Bronchial epithelial cell (primary cell): ENCODE results near the gene ERBB4. TPM values are rescaled to one million over a fixed set of nuclear protein-coding genes. Genes with fewer than 3 reads are reported as not detected.

Source experiments
- DNase-seq: peaks from one replicate; pipeline ENCODE4 v3.0.0-alpha.2; 2010; ENCODE audit warnings: low read depth
- FAIRE-seq: peaks from 2 replicates; lab custom pipeline; 2011; peaks lifted over from hg19 to GRCh38; lab: Jason Lieb, UNC
- H3K27me3 ChIP-seq: 2 replicates; pipeline ENCODE4 v1.5.1; 2011; ENCODE audit warnings: low read length; ENCODE audit not compliant: control insufficient read depth, insufficient read depth
- H3K36me3 ChIP-seq: 2 replicates; pipeline ENCODE4 v1.5.1; 2011; ENCODE audit warnings: low read length; ENCODE audit not compliant: control insufficient read depth, insufficient read depth
- H3K4me3 ChIP-seq: 2 replicates; pipeline ENCODE4 v1.5.1; 2011; ENCODE audit warnings: mild to moderate bottlenecking, low read depth, low read length, control low read depth
- total RNA-seq: library from RNA; depleted of rRNA; stranded (reverse); fragments of >200 nt; gene quantifications from 2 replicates; pipeline ENCODE4 v1.2.1, GENCODE V29; 2014
- TF ChIP-seq, protein P1 (sequence below): IDR thresholded peaks from 2 replicates; pipeline ENCODE4 v1.5.1; 2011; ENCODE audit warnings: mild to moderate bottlenecking, moderate library complexity, low read length, control low read depth, inconsistent platforms; ENCODE audit not compliant: insufficient read depth, severe bottlenecking

ERBB4 gene
- total RNA-seq, 1 donor from 2014 or later = under 0.01 TPM

DNA sequence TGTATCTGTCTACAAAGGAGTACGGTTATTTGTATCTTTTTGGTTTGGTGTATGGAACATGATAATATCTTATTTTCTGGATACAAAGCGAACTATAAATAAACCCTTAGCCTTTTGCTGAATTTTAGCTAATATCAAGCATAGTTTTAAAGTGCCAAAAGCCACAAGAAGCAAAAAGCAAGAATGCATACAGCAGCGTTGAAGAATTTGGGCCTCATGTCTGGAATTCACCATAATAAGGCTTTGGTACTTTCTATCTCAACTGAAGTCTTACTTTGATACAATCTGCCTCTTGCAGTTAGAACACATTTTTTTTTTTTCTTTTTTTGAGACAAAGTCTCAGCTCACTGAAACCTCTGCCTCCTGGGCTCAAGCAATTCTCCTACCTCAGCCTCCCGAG is 151.5 kb downstream of the ERBB4 start:
- no peaks in the 10 kb centered on the region for H3K27me3 ChIP-seq
- H3K36me3 ChIP-seq = no peaks in the 10 kb centered on the region
- TF ChIP-seq, protein P1, sequence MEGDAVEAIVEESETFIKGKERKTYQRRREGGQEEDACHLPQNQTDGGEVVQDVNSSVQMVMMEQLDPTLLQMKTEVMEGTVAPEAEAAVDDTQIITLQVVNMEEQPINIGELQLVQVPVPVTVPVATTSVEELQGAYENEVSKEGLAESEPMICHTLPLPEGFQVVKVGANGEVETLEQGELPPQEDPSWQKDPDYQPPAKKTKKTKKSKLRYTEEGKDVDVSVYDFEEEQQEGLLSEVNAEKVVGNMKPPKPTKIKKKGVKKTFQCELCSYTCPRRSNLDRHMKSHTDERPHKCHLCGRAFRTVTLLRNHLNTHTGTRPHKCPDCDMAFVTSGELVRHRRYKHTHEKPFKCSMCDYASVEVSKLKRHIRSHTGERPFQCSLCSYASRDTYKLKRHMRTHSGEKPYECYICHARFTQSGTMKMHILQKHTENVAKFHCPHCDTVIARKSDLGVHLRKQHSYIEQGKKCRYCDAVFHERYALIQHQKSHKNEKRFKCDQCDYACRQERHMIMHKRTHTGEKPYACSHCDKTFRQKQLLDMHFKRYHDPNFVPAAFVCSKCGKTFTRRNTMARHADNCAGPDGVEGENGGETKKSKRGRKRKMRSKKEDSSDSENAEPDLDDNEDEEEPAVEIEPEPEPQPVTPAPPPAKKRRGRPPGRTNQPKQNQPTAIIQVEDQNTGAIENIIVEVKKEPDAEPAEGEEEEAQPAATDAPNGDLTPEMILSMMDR = no peak
- no peak for DNase-seq
- no peak overlapping the region for H3K4me3 ChIP-seq
- no peak for FAIRE-seq

DNA sequence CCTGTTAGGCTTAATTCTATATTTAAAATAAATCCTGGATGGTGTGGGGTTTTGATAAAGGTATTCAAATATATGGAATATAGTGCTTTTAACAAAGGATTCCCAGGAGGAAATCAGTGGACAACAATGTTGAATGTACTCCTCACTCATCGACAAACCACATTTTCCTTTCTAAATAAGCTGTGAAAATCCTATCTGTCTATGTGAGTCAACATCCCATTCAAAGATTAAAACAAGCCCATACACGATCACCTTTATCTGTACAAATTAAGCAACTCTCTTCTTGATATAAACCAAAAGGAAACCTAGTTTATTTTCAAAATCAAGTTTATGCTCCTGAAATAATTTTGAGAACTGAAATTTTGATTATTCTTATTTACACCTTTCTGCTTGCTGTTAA is 153.4 kb downstream of the ERBB4 start:
- TF ChIP-seq, protein P1 = no peak
- FAIRE-seq = no peak
- no peaks in the 10 kb centered on the region for H3K27me3 ChIP-seq
- peak; percentile 93 for DNase-seq
- H3K36me3 ChIP-seq = no peaks in the 10 kb centered on the region
- H3K4me3 ChIP-seq = no peak overlapping the region

DNA sequence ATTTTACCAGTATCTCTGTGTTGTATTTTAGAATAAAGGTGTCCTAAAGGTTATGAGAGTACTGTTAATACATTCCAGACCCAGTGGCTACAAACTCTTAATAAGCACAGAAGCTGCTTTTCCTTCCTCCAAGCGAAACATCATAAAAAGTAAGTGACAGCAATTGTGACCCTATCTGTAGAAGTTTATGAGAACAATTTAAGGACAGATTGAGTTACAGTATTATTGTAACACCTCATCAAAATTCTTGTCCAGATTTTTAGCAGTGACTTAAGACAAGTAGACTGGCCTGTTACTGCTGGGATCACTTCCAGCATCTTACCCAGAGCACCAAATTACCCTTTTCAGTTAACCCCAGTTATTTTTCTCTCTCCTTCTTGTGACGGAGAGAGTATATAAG is 154.6 kb downstream of the ERBB4 start:
- no peaks in the 10 kb centered on the region for H3K36me3 ChIP-seq
- TF ChIP-seq, protein P1 = no peak
- H3K4me3 ChIP-seq = no peak overlapping the region
- FAIRE-seq (no peak), DNase-seq (no peak)
- H3K27me3 ChIP-seq = no peaks in the 10 kb centered on the region

DNA sequence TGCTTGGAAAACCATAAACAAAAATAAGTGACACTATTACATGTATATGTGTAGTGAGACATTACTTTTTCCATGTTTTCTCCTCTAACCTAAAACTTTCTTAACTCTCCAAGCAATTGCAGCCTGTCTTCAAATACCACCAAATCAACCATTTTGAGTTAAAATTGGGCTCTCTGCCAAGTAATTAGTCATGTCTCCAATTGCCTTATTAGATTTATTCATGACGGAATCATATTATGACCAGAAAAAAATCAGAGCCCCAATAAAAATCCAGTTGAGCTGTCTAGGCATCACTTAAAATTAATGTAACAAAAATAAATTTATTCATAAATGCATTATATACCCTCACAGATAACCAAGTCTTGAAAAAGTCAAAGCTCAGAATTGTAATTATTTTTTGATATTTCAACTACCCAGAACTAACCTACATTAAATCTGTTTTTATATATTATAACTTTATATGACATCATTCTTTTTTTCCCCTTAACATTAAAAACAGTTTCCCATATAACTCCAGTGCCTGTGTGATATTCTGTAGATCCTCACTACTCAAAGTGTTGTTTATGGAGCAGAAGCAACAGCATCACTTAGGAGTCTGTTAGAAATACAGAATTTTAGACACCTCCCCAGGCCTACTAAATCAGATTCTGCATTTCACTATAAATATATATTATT is 157.0 kb downstream of the ERBB4 start:
- Histone ChIP-seq H3K4me3 (no peak overlapping the region), H3K36me3 (no peaks in the 10 kb centered on the region), H3K27me3 (no peaks in the 10 kb centered on the region)
- TF ChIP-seq, protein P1 = no peak
- DNase-seq (peak; percentile 35), FAIRE-seq (no peak)

DNA sequence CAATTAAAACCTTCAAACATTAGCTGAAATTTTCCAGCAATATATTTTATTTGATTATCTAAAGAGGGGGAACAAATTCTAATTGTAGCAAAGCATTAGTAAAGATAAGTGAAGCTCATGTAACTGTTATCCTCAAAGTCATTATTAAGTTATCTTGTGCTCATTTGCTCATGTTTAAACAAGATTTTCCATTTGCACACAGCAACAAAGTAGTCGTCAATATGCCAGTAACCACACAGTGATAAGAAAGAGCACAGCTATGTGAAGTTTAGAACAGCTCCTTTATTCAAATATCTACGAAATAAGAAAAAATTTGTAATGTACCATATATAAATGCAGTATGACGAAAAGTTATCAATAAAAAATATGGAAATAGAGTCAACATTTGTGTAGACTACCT is 159.5 kb downstream of the ERBB4 start:
- Histone ChIP-seq H3K27me3 (no peaks in the 10 kb centered on the region), H3K36me3 (no peaks in the 10 kb centered on the region), H3K4me3 (no peak overlapping the region)
- FAIRE-seq (no peak), DNase-seq (no peak)
- TF ChIP-seq, protein P1 = no peak

DNA sequence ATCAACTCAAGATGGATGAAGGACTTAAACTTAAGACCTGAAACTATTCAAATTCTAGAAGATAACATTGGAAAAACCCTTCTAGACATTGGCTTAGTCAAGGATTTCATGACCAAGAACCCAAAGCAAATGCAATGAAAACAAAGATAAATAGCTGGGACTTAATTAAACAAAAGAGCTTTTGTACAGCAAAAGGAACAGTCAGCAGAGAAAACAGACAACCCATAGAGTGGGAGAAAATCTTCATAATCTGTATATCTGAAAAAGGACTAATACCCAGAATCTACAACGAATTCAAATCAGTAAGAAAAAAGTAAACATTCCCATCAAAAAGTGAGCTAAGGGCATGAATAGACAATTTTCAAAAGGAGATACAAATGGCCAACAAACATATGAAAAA is 171.2 kb downstream of the ERBB4 start:
- DNase-seq = no peak
- no peaks in the 10 kb centered on the region for H3K27me3 ChIP-seq
- FAIRE-seq = no peak
- no peak overlapping the region for H3K4me3 ChIP-seq
- TF ChIP-seq, protein P1 = no peak
- H3K36me3 ChIP-seq = no peaks in the 10 kb centered on the region
